Measurements from ENCODE around the gene DRC3. TPM values are rescaled to one million over a fixed set of nuclear protein-coding genes. Genes with fewer than 3 reads are reported as not detected.

DRC3 gene
- total RNA-seq, 1 experiment from 2014 or later: 2.4 TPM

GRCh38 chr17:17987901-17988300 lies 15.2 kb downstream of the DRC3 start:
- H3K27ac ChIP-seq (ENCODE audit: low read depth, low read length): no peak overlapping the region
- H3K9me2 ChIP-seq (ENCODE audit: insufficient read depth): no peaks in the 10 kb centered on the region
- no peak overlapping the region for H3K9ac ChIP-seq (ENCODE audit: low read length)
- CTCF ChIA-PET: no interaction called here
- H3K4me3 ChIP-seq (replicated peaks in 1 of 2; ENCODE audit: low read depth in 1 of 2, low read length in 2 of 2): no peak overlapping the region
- H3K27me3 ChIP-seq (ENCODE audit: insufficient read depth, low read length): no peaks in the 10 kb centered on the region
- H2AFZ ChIP-seq (ENCODE audit: low read depth, low read length, poor library complexity, severe bottlenecking): no peak overlapping the region
- intact Hi-C loops (cut with micrococcal nuclease): no loop called here
- no peaks in the 10 kb centered on the region for H4K20me1 ChIP-seq (ENCODE audit: insufficient read depth)
- no peaks in the 10 kb centered on the region for H3K79me2 ChIP-seq (ENCODE audit: insufficient read depth, low read length)
- no TSS peak for BruUV-seq (replicated peaks)
- no peak overlapping the region for H3K4me2 ChIP-seq (ENCODE audit: low read length)
- DNase-seq (ENCODE audit: low read depth, low spot score): no peak
- TF ChIP-seq REST (IDR thresholded peaks at IDR 0.05; ENCODE audit: low read depth) (no peak), RAD21 (IDR thresholded peaks at IDR 0.05; ENCODE audit: low read depth) (no peak)
- RAD21 ChIA-PET (ENCODE audit: low non-redundant PET in 1 of 2, low total read pairs in 2 of 2, uncharacterized antibody in 2 of 2, unreplicated experiment in 2 of 2): no interaction called here
- H3K4me1 ChIP-seq (ENCODE audit: control insufficient read depth in 1 of 2, insufficient read depth in 2 of 2, low read length in 2 of 2): peaks cover 18 to 30% of the 10 kb centered on the region in 2 experiments
- POLR2A ChIA-PET: no interaction called here
- H3K36me3 ChIP-seq (ENCODE audit: control insufficient read depth in 1 of 2, insufficient read depth in 2 of 2, low read length in 2 of 2): no peaks in the 10 kb centered on the region
- no peak for ATAC-seq
- H3K9me3 ChIP-seq (ENCODE audit: control insufficient read depth in 1 of 2, insufficient read depth in 1 of 2, low read depth in 1 of 2, low read length in 2 of 2): no peaks in the 10 kb centered on the region

GRCh38 chr17:17988427-17988945 lies 15.8 kb downstream of the DRC3 start:
- no TSS peak for BruUV-seq (replicated peaks)
- DNase-seq (ENCODE audit: low read depth, low spot score): no peak
- intact Hi-C loops (cut with micrococcal nuclease): no loop called here
- ChIA-PET POLR2A (no interaction called here), CTCF (no interaction called here), RAD21 (ENCODE audit: low non-redundant PET in 1 of 2, low total read pairs in 2 of 2, uncharacterized antibody in 2 of 2, unreplicated experiment in 2 of 2) (no interaction called here)
- Histone ChIP-seq H3K9me2 (ENCODE audit: insufficient read depth) (no peaks in the 10 kb centered on the region), H3K4me2 (ENCODE audit: low read length) (no peak overlapping the region), H3K4me1 (ENCODE audit: control insufficient read depth in 1 of 2, insufficient read depth in 2 of 2, low read length in 2 of 2) (peaks cover 18 to 25% of the 10 kb centered on the region in 2 experiments), H3K27me3 (ENCODE audit: insufficient read depth, low read length) (no peaks in the 10 kb centered on the region), H4K20me1 (ENCODE audit: insufficient read depth) (no peaks in the 10 kb centered on the region), H3K4me3 (replicated peaks in 1 of 2; ENCODE audit: low read depth in 1 of 2, low read length in 2 of 2) (no peak overlapping the region), H3K9me3 (ENCODE audit: control insufficient read depth in 1 of 2, insufficient read depth in 1 of 2, low read depth in 1 of 2, low read length in 2 of 2) (no peaks in the 10 kb centered on the region), H3K27ac (ENCODE audit: low read depth, low read length) (no peak overlapping the region), H2AFZ (ENCODE audit: low read depth, low read length, poor library complexity, severe bottlenecking) (no peak overlapping the region), H3K79me2 (ENCODE audit: insufficient read depth, low read length) (no peaks in the 10 kb centered on the region), H3K36me3 (ENCODE audit: control insufficient read depth in 1 of 2, insufficient read depth in 2 of 2, low read length in 2 of 2) (no peaks in the 10 kb centered on the region), H3K9ac (ENCODE audit: low read length) (no peak overlapping the region)
- TF ChIP-seq POLR2A (IDR thresholded peaks at IDR 0.05; ENCODE audit: borderline replicate concordance, extremely low read depth, insufficient read depth, insufficient read length) (no peak), SIN3A (IDR thresholded peaks at IDR 0.05; ENCODE audit: low read depth) (no peak), RAD21 (IDR thresholded peaks at IDR 0.05; ENCODE audit: low read depth) (no peak), CBX3 (IDR thresholded peaks at IDR 0.05; ENCODE audit: low read depth) (no peak), POLR2AphosphoS5 (IDR thresholded peaks at IDR 0.05; ENCODE audit: low read depth, low read length) (no peak), REST (IDR thresholded peaks at IDR 0.05; ENCODE audit: low read depth) (no peak), YY1 (IDR thresholded peaks at IDR 0.05; ENCODE audit: extremely low read depth, insufficient replicate concordance, low read depth, low read length) (no peak), EGR1 (IDR thresholded peaks at IDR 0.05; ENCODE audit: low read depth) (no peak), EZH2 (IDR thresholded peaks at IDR 0.05) (no peak)
- ATAC-seq: no peak

Data from HCT116 (cell line).